Suprapubic skin (tissue), 4 donors: ENCODE results near the gene SMIM10.

Source experiments
- EP300 ChIP-seq: sonication (generic); formaldehyde crosslinking; IDR thresholded peaks from one replicate; pipeline ENCODE4 v1.6.1; 2017; ENCODE audit warnings: antibody characterized with exemption
- POLR2A ChIP-seq, 2 donors: fragments of 450-650 bp; IDR thresholded peaks; one replicate each; pipeline ENCODE4 v1.6.1; 2017; ENCODE audit warnings: antibody characterized with exemption in 2 of 2, mild to moderate bottlenecking in 2 of 2, moderate library complexity in 2 of 2
- POLR2AphosphoS5 ChIP-seq, 3 donors: sonication (generic); formaldehyde crosslinking; IDR thresholded peaks; one replicate each; pipeline ENCODE4 v1.6.1; 2017; ENCODE audit warnings: antibody characterized with exemption in 3 of 3
- TF ChIP-seq, protein P1 (sequence below), 2 donors: fragments of 200-600 bp in 1 of 2; fragments of 450-650 bp in 1 of 2; sonication (generic) in 1 of 2; IDR thresholded peaks; one replicate each; pipeline ENCODE4 v1.5.1; 2016 to 2019; ENCODE audit warnings: antibody characterized with exemption in 2 of 2, mild to moderate bottlenecking in 1 of 2, moderate library complexity in 1 of 2

DNA sequence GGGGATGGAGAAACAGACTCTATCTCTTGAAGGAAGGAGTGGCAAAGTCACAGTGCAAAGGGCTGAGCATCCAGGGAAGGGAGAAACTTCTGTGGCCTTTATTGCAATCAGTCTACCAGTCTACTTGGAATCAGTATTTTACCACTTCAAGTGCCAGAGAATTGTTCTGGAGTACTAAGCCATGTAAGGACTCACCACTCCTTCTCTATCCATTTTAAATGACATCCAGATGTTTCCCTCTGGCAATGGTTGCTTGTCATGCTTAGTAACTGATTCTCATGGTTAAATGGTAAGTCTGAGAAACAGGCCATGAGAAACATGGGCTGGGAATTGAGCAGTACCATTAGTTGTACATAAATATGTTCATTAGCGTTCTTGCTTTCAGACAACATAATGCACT, 21.1 kb upstream of the SMIM10 start:
- TF ChIP-seq POLR2AphosphoS5 (IDR thresholded peaks at IDR 0.05) (no peak), EP300 (no peak), POLR2A (IDR thresholded peaks at IDR 0.05) (no peak)
- TF ChIP-seq, protein P1, sequence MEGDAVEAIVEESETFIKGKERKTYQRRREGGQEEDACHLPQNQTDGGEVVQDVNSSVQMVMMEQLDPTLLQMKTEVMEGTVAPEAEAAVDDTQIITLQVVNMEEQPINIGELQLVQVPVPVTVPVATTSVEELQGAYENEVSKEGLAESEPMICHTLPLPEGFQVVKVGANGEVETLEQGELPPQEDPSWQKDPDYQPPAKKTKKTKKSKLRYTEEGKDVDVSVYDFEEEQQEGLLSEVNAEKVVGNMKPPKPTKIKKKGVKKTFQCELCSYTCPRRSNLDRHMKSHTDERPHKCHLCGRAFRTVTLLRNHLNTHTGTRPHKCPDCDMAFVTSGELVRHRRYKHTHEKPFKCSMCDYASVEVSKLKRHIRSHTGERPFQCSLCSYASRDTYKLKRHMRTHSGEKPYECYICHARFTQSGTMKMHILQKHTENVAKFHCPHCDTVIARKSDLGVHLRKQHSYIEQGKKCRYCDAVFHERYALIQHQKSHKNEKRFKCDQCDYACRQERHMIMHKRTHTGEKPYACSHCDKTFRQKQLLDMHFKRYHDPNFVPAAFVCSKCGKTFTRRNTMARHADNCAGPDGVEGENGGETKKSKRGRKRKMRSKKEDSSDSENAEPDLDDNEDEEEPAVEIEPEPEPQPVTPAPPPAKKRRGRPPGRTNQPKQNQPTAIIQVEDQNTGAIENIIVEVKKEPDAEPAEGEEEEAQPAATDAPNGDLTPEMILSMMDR (IDR thresholded peaks at IDR 0.05) = no peak
